ENCODE data around the gene SELENBP1.
"Not testable (repeated sequence)": the region's sequence is repeated elsewhere in the genome, so short reads cannot be mapped to it uniquely, and the experiment has no call there.

The SELENBP1 gene

GRCh38 chr1:151384584-151384983, 12.1 kb upstream of the SELENBP1 start:
- in situ Hi-C loops (cut with MboI; ENCODE audit: low sequenced_read_pairs) = no loop called here

- in situ Hi-C loops (cut with MboI; ENCODE audit: low sequenced_read_pairs) = no loop called here
Measured at GRCh38 chr1:151377150-151377884, 4.8 kb upstream of the SELENBP1 start.

GRCh38 chr1:151373196-151373595, 691 bp upstream of the SELENBP1 start:
- in situ Hi-C loops (cut with MboI; ENCODE audit: low sequenced_read_pairs) = no loop called here

GRCh38 chr1:151371370-151372057, 991 bp downstream of the SELENBP1 start:
- in situ Hi-C loops (cut with MboI; ENCODE audit: low sequenced_read_pairs) = no loop called here

- in situ Hi-C loops (cut with MboI; ENCODE audit: low sequenced_read_pairs) = no loop called here
Measured at GRCh38 chr1:151370211-151370911, 2.1 kb downstream of the SELENBP1 start.

- in situ Hi-C loops (cut with MboI; ENCODE audit: low sequenced_read_pairs) = no loop called here
Measured at GRCh38 chr1:151369621-151370048, 2.9 kb downstream of the SELENBP1 start.

- in situ Hi-C loops (cut with MboI; ENCODE audit: low sequenced_read_pairs) = no loop called here
Measured at GRCh38 chr1:151369302-151369610, 3.2 kb downstream of the SELENBP1 start.

GRCh38 chr1:151368393-151369301, 3.9 kb downstream of the SELENBP1 start:
- in situ Hi-C loops (cut with MboI; ENCODE audit: low sequenced_read_pairs) = no loop called here

GRCh38 chr1:151367658-151368392, 4.7 kb downstream of the SELENBP1 start:
- in situ Hi-C loops (cut with MboI; ENCODE audit: low sequenced_read_pairs) = no loop called here

- in situ Hi-C loops (cut with MboI; ENCODE audit: low sequenced_read_pairs) = no loop called here
Measured at GRCh38 chr1:151364996-151365395, 7.5 kb downstream of the SELENBP1 start.

GRCh38 chr1:151362308-151363155, 10.0 kb downstream of the SELENBP1 start:
- in situ Hi-C loops (cut with MboI; ENCODE audit: low sequenced_read_pairs) = no loop called here

- in situ Hi-C loops (cut with MboI; ENCODE audit: low sequenced_read_pairs) = no loop called here
Measured at GRCh38 chr1:151361883-151362282, 10.6 kb downstream of the SELENBP1 start.

GRCh38 chr1:151356696-151357095, 15.8 kb downstream of the SELENBP1 start:
- in situ Hi-C loops (cut with MboI; ENCODE audit: low sequenced_read_pairs) = no loop called here

GRCh38 chr1:151352021-151352718, 20.3 kb downstream of the SELENBP1 start:
- in situ Hi-C loops (cut with MboI; ENCODE audit: low sequenced_read_pairs) = no loop called here

- in situ Hi-C loops (cut with MboI; ENCODE audit: low sequenced_read_pairs) = not testable (repeated sequence)
Measured at GRCh38 chr1:151350323-151350722, 22.2 kb downstream of the SELENBP1 start.

- in situ Hi-C loops (cut with MboI; ENCODE audit: low sequenced_read_pairs) = no loop called here
Measured at GRCh38 chr1:151347523-151348246, 24.8 kb downstream of the SELENBP1 start.

GRCh38 chr1:151346769-151347522, 25.6 kb downstream of the SELENBP1 start, which contains the start of gene RFX5:
Gene RFX5 (minus strand): TSS chr1:151347252. CDS start chr1:151346320, 932 bp downstream.
- in situ Hi-C loops (cut with MboI; ENCODE audit: low sequenced_read_pairs) = no loop called here
